COLO829 (cell line): ENCODE measurements around the gene FAM222A.

ENCODE experiments used
- DNase-seq: peaks from one replicate; pipeline ENCODE4 v3.0.0; 2012; ENCODE audit warnings: low spot score

FAM222A gene

GRCh38 chr12:109713187-109714070, at the start of gene FAM222A:
FAM222A (plus strand) TSS chr12:109713825; CDS start chr12:109744147, 30,322 bp downstream.
- peak; percentile 90 for DNase-seq

- DNase-seq: no peak
These were observed 49.2 kb upstream of the FAM222A start for GRCh38 chr12:109664402-109664801.

- no peak for DNase-seq
These were observed 47.6 kb upstream of the FAM222A start for GRCh38 chr12:109666068-109666467.

- no peak for DNase-seq
These were observed 42.9 kb upstream of the FAM222A start for GRCh38 chr12:109670731-109671130.

- DNase-seq: no peak
These were observed 42.1 kb upstream of the FAM222A start for GRCh38 chr12:109671502-109671901.

- no peak for DNase-seq
These were observed 40.2 kb upstream of the FAM222A start for GRCh38 chr12:109673379-109673778.

GRCh38 chr12:109673884-109674283, 39.7 kb upstream of the FAM222A start:
- no peak for DNase-seq

- DNase-seq: no peak
These were observed 38.2 kb upstream of the FAM222A start for GRCh38 chr12:109675411-109675810.

- no peak for DNase-seq
These were observed 36.3 kb upstream of the FAM222A start for GRCh38 chr12:109677279-109677691.

GRCh38 chr12:109678719-109679118, 34.9 kb upstream of the FAM222A start:
- no peak for DNase-seq

GRCh38 chr12:109679501-109680263, 33.9 kb upstream of the FAM222A start:
- no peak for DNase-seq

- no peak for DNase-seq
These were observed 33.2 kb upstream of the FAM222A start for GRCh38 chr12:109680264-109681005.

- no peak for DNase-seq
These were observed 31.5 kb upstream of the FAM222A start for GRCh38 chr12:109681986-109682707.

GRCh38 chr12:109682708-109683060, 30.9 kb upstream of the FAM222A start:
- no peak for DNase-seq

GRCh38 chr12:109683316-109683715, 30.3 kb upstream of the FAM222A start:
- no peak for DNase-seq

GRCh38 chr12:109685574-109686447, 27.8 kb upstream of the FAM222A start:
- no peak for DNase-seq

- DNase-seq: no peak
These were observed 27.1 kb upstream of the FAM222A start for GRCh38 chr12:109686523-109686922.

- DNase-seq: no peak
These were observed 26.4 kb upstream of the FAM222A start for GRCh38 chr12:109687250-109687649.

GRCh38 chr12:109689426-109689825, 24.2 kb upstream of the FAM222A start:
- DNase-seq: no peak

- no peak for DNase-seq
These were observed 20.5 kb upstream of the FAM222A start for GRCh38 chr12:109693160-109693559.
